H9 (cell line): ENCODE measurements around the gene MAPT. TPM values are rescaled to one million over a fixed set of nuclear protein-coding genes. Genes with fewer than 3 reads are reported as not detected.

Source experiments
- DNase-seq: peaks from one replicate; pipeline ENCODE4 v3.0.0-alpha.2; 2017
- H2AFZ ChIP-seq: one replicate; pipeline ENCODE4 v1.6.1; 2013; ENCODE audit warnings: mild to moderate bottlenecking, low read length, control low read depth, moderate library complexity
- H2AK5ac ChIP-seq: 2 replicates; pipeline ENCODE4 v1.6.1; 2013; ENCODE audit warnings: low read length, control low read depth, mixed read lengths; ENCODE audit not compliant: insufficient read length
- H2BK120ac ChIP-seq: one replicate; pipeline ENCODE4 v1.6.1; 2013; ENCODE audit warnings: low read depth, mild to moderate bottlenecking, low read length, control low read depth, inconsistent platforms; ENCODE audit not compliant: poor library complexity, severe bottlenecking
- H2BK12ac ChIP-seq: 2 replicates; pipeline ENCODE4 v1.6.1; 2013; ENCODE audit warnings: low read length, control low read depth, mixed read lengths, low read depth; ENCODE audit not compliant: insufficient read length
- H2BK15ac ChIP-seq: 2 replicates; pipeline ENCODE4 v1.6.1; 2013; ENCODE audit warnings: low read depth, low read length, control low read depth
- H2BK20ac ChIP-seq: one replicate; pipeline ENCODE4 v1.6.1; 2013; ENCODE audit warnings: low read depth, mild to moderate bottlenecking, low read length, control low read depth, inconsistent platforms; ENCODE audit not compliant: poor library complexity, severe bottlenecking
- H2BK5ac ChIP-seq: 2 replicates; pipeline ENCODE4 v1.6.1; 2013; ENCODE audit warnings: low read length, control low read depth, mixed read lengths; ENCODE audit not compliant: insufficient read length
- H3K14ac ChIP-seq: 2 replicates; pipeline ENCODE4 v1.6.1; 2013; ENCODE audit warnings: low read length, control low read depth; ENCODE audit not compliant: insufficient read depth
- H3K18ac ChIP-seq: 2 replicates; pipeline ENCODE4 v1.6.1; 2013; ENCODE audit warnings: low read depth, mild to moderate bottlenecking, mixed read lengths, low read length, control low read depth; ENCODE audit not compliant: insufficient read length
- H3K23ac ChIP-seq: 2 replicates; pipeline ENCODE4 v1.6.1; 2013; ENCODE audit warnings: low read length, control low read depth, mixed read lengths, low read depth; ENCODE audit not compliant: insufficient read length
- H3K23me2 ChIP-seq: 2 replicates; pipeline ENCODE4 v1.6.1; 2013; ENCODE audit warnings: low read depth, mild to moderate bottlenecking, mixed read lengths, low read length, control low read depth; ENCODE audit not compliant: insufficient read length, poor library complexity, severe bottlenecking
- H3K27ac ChIP-seq: 2 replicates; pipeline ENCODE4 v1.5.1; 2013; ENCODE audit warnings: low read length, control low read depth, mixed read lengths, low read depth; ENCODE audit not compliant: insufficient read length
- H3K27me3 ChIP-seq: 2 replicates; pipeline ENCODE4 v1.6.1; 2013; ENCODE audit warnings: low read length, control low read depth, inconsistent platforms; ENCODE audit not compliant: insufficient read depth
- H3K4ac ChIP-seq: 2 replicates; pipeline ENCODE4 v1.6.1; 2013; ENCODE audit warnings: low read depth, mild to moderate bottlenecking, control low read depth, inconsistent platforms, low read length, moderate library complexity
- H3K4me1 ChIP-seq: 2 replicates; pipeline ENCODE4 v1.6.1; 2013; ENCODE audit warnings: low read length, control low read depth, inconsistent platforms; ENCODE audit not compliant: insufficient read depth
- H3K4me2 ChIP-seq: 2 replicates; pipeline ENCODE4 v1.6.1; 2013; ENCODE audit warnings: low read length, control low read depth, mixed read lengths; ENCODE audit not compliant: insufficient read length, insufficient read depth
- H3K56ac ChIP-seq: 2 replicates; pipeline ENCODE4 v1.6.1; 2013; ENCODE audit warnings: low read depth, mild to moderate bottlenecking, mixed read lengths, low read length, control low read depth; ENCODE audit not compliant: insufficient read length
- H3K79me1 ChIP-seq: 2 replicates; pipeline ENCODE4 v1.6.1; 2013; ENCODE audit warnings: low read depth, mild to moderate bottlenecking, moderate library complexity, low read length, control low read depth, inconsistent platforms; ENCODE audit not compliant: insufficient read depth, poor library complexity, severe bottlenecking
- H3K79me2 ChIP-seq: 2 replicates; pipeline ENCODE4 v1.6.1; 2013; ENCODE audit warnings: low read length, control low read depth, inconsistent platforms; ENCODE audit not compliant: insufficient read depth
- H3K9ac ChIP-seq: 2 replicates; pipeline ENCODE4 v1.6.1; 2013; ENCODE audit warnings: low read length, control low read depth, mixed read lengths; ENCODE audit not compliant: insufficient read length; ENCODE audit errors: extremely low read depth
- H3K9me3 ChIP-seq: one replicate; pipeline ENCODE4 v1.6.1; 2013; ENCODE audit warnings: low read depth, low read length, inconsistent platforms; ENCODE audit not compliant: control insufficient read depth
- H3T11ph ChIP-seq: one replicate; pipeline ENCODE4 v1.6.1; 2013; ENCODE audit warnings: mild to moderate bottlenecking, low read length, control low read depth, inconsistent platforms
- H4K20me1 ChIP-seq: one replicate; pipeline ENCODE4 v1.6.1; 2013; ENCODE audit not compliant: control insufficient read depth, insufficient read length, insufficient read depth
- H4K5ac ChIP-seq: 2 replicates; pipeline ENCODE4 v1.6.1; 2013; ENCODE audit warnings: low read depth, mild to moderate bottlenecking, mixed read lengths, low read length, control low read depth; ENCODE audit not compliant: insufficient read length
- H4K8ac ChIP-seq: replicated peaks from 2 replicates; pipeline ENCODE4 v1.6.1; 2013; ENCODE audit warnings: low read length, control low read depth, mixed read lengths, low read depth; ENCODE audit not compliant: insufficient read length
- H4K91ac ChIP-seq: 2 replicates; pipeline ENCODE4 v1.6.1; 2013; ENCODE audit warnings: low read depth, mild to moderate bottlenecking, moderate library complexity, mixed read lengths, low read length, control low read depth; ENCODE audit not compliant: insufficient read length
- H3K27ac Mint-ChIP-seq, 3 experiments: 2 replicates in 2 of 3; 3 replicates in 1 of 3; pipeline ENCODE4 v1.8.0; 2020 to 2021; ENCODE audit warnings: mixed read lengths in 3 of 3, mild to moderate bottlenecking in 1 of 3, moderate library complexity in 1 of 3
- H3K27me3 Mint-ChIP-seq: 2 replicates; pipeline ENCODE4 v1.8.0; 2021; ENCODE audit warnings: low read depth, mild to moderate bottlenecking, moderate library complexity, mixed read lengths
- H3K36me3 Mint-ChIP-seq, 3 experiments: 2 replicates in 2 of 3; 3 replicates in 1 of 3; pipeline ENCODE4 v1.8.0; 2020 to 2021; ENCODE audit warnings: low read depth in 3 of 3, mixed read lengths in 3 of 3; ENCODE audit not compliant: insufficient read depth in 1 of 3
- H3K4me1 Mint-ChIP-seq, 2 experiments: 2 replicates each; pipeline ENCODE4 v1.8.0; 2020; ENCODE audit warnings: mixed read lengths in 2 of 2
- H3K4me3 Mint-ChIP-seq, 2 experiments: 2 replicates in 1 of 2; 3 replicates in 1 of 2; pipeline ENCODE4 v1.8.0; 2020 to 2021; ENCODE audit warnings: mild to moderate bottlenecking in 2 of 2, mixed read lengths in 2 of 2, moderate library complexity in 1 of 2
- H3K9me3 Mint-ChIP-seq, 2 experiments: 2 replicates in 1 of 2; 3 replicates in 1 of 2; pipeline ENCODE4 v1.8.0; 2020; ENCODE audit warnings: mild to moderate bottlenecking in 2 of 2, mixed read lengths in 2 of 2, moderate library complexity in 1 of 2
- WGBS: extraction: QIAGEN DNeasy Blood & Tissue Kit; methylation state at CpG from one replicate; pipeline ENCODE4 v1.1.7; 2013; ENCODE audit warnings: missing lambda C conversion rate, low lambda C conversion rate, mixed read lengths; ENCODE audit not compliant: insufficient read length; ENCODE audit errors: extremely low coverage; 5-methylcytosine and 5-hydroxymethylcytosine counted together
- total RNA-seq: library from RNA; stranded (reverse); gene quantifications from 2 replicates; pipeline ENCODE4 v1.2.1, GENCODE V29; 2021
- TF ChIP-seq, protein P1 (sequence below): fragments of 200-600 bp; sonication (generic); conservative IDR thresholded peaks from 3 replicates; pipeline ENCODE4 v1.8.0; 2021; ENCODE audit warnings: antibody characterized with exemption, mild to moderate bottlenecking

The MAPT gene
- total RNA-seq, 1 experiment from 2014 or later, result 1.6 TPM

DNA sequence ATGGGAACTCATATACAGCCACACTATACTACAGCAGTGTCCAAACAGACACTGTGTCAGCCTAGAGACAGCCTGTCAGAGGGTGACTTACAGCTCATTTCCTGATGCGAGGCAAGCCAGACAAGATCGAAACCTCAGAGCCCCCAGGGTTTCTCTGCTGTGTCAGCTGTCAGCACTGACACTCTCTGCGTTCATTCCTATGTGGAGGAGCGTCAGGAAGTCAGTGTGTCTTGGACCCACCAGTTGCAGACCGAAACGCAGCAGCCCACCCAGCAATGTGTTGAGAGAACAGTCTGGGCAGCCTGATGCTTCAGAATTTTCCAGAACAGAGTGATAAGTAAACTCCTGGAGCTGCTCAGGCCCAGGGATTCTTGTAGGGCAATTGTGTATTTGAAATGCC, 20.6 kb upstream of the MAPT start:
- Histone ChIP-seq H3K4me2 (no peak overlapping the region), H2BK5ac (no peak overlapping the region), H3K18ac (no peak overlapping the region), H2BK12ac (no peak overlapping the region), H3K79me1 (no peaks in the 10 kb centered on the region), H3K4ac (no peak overlapping the region), H3K23me2 (no peaks in the 10 kb centered on the region), H4K5ac (no peak overlapping the region), H4K20me1 (no peaks in the 10 kb centered on the region), H2BK15ac (no peak overlapping the region), H3K23ac (no peak overlapping the region), H3K9me3 (no peaks in the 10 kb centered on the region), H2BK120ac (no peak overlapping the region), H3K27ac (no peak overlapping the region), H2AFZ (no peak overlapping the region), H3K14ac (no peak overlapping the region), H4K8ac (no peak overlapping the region), H3K56ac (no peak overlapping the region), H3K27me3 (no peaks in the 10 kb centered on the region), H2AK5ac (no peak overlapping the region), H2BK20ac (no peak overlapping the region), H3T11ph (no peak overlapping the region), H3K9ac (no peak overlapping the region), H3K4me1 (no peaks in the 10 kb centered on the region), H4K91ac (no peak overlapping the region), H3K79me2 (no peaks in the 10 kb centered on the region)
- no CpG with 5 or more reads among the region's 6 CpGs for WGBS
- TF ChIP-seq, protein P1, sequence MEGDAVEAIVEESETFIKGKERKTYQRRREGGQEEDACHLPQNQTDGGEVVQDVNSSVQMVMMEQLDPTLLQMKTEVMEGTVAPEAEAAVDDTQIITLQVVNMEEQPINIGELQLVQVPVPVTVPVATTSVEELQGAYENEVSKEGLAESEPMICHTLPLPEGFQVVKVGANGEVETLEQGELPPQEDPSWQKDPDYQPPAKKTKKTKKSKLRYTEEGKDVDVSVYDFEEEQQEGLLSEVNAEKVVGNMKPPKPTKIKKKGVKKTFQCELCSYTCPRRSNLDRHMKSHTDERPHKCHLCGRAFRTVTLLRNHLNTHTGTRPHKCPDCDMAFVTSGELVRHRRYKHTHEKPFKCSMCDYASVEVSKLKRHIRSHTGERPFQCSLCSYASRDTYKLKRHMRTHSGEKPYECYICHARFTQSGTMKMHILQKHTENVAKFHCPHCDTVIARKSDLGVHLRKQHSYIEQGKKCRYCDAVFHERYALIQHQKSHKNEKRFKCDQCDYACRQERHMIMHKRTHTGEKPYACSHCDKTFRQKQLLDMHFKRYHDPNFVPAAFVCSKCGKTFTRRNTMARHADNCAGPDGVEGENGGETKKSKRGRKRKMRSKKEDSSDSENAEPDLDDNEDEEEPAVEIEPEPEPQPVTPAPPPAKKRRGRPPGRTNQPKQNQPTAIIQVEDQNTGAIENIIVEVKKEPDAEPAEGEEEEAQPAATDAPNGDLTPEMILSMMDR, result no peak
- Mint-ChIP-seq H3K9me3 (no peaks in the 10 kb centered on the region), H3K4me3 (no peak overlapping the region), H3K27ac (no peak overlapping the region), H3K36me3 (no peaks in the 10 kb centered on the region), H3K27me3 (peaks cover 11% of the 10 kb centered on the region), H3K4me1 (peaks cover 11% of the 10 kb centered on the region in 2 experiments)
- no peak for DNase-seq
